NCI-H1694 treated with DMSO at 0.1 percent for 48 hours (cell line): ENCODE data around the gene CSPG4.
"Not testable (repeated sequence)": the region's sequence is repeated elsewhere in the genome, so short reads cannot be mapped to it uniquely, and the experiment has no call there.

ENCODE experiments used
- DNase-seq: peaks from one replicate; lab custom pipeline; 2025; lab: John Stamatoyannopoulos, UW

Gene CSPG4

DNA sequence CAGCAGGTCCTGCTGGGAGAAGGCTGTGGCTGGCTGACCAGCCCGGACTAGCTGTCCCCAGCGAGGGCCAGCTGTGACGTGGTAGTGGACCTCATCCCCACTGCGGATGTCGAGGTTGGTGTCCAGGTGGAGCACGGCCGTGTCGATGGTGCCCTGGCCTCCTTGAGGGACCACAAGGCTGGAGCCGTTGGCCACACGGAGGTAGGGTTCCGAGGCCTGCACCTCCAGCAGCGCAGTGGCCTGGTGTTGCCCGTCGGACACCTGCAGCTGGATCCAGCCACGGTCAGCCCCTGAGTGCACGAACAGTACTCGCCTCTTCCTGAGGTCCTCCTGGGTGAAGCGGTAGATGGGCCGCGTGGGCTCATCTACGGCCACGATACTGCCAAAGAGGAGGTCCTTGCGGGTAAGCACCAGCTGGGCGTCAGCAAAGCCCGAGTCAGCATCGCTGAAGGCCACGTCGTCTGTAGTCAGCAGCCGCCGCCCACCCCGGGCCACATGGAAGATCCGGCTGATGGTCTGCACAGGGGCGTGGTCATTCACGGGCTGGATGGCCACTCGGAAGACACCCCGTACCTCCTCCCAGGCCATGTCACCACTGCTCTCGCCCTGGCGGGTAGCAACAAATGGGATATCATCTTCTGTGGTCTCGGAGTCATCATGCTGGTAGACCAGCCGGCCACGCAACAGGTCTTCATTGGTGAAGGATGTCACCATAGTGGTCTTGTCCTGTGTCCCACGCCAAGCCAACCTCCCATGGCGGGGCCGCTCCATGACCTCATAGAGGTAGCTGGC lies 25.0 kb downstream of the CSPG4 start:
- no peak for DNase-seq

DNA sequence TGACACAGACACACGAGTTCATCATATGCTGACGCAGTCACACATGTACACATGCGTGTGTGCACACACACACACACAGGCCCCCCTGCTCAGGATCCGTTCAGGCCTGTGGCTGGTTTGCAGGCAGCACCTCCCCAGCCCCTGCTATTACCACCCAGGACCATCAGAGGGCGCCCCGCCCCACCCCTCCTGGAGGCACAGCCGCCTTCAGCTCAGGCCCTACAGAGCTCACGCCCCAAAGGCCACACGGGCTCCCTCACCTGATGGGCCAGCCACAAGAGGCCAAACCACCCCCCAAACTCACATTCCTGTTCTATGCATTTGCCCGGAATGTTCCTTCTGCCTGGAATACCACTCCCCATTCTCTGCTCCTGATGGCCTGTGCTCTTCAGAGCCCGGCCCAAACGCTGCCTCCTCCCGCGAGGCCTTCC lies 26.4 kb downstream of the CSPG4 start:
- peak; percentile 43 for DNase-seq

DNA sequence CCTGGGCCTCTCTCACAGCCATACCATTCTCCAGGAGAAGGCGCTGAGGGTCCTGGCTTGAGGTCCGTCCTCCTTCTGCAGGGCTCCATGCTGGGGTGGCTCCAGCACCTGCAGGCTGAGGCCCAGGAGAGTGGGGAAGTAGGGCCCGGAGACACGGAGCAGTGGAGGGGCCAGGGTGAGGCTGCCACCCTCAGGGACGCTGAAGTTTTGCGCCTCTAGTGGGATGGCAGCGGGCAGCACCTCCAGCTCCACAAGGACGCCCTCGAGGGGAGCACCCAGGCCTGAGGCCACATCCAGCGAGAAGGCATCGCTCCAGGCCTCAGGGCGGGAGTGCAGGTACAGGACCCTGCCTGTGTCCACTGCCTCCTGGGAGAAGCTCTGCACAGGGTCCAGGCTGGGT lies 27.5 kb downstream of the CSPG4 start:
- DNase-seq = no peak

DNA sequence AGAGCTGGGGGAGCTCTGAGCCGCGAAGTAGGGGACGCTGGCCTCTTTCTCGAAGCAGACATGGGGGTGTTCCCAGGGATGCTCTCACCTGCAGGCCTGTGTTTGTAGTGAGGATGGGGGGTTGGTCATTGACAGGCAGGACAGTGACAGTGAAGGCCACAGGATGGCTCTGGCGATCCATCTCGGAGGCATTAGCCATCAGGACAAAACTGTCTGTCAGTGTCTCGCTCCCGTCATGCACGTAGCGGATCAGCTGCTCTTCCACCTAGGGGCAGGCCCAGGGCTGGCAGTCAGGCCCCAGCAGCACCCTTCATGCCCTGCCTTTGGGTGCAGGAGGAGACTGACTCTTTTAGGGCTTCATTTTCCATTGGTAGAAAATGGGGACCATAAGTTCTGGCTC lies 28.0 kb downstream of the CSPG4 start:
- DNase-seq = no peak

- peak; percentile 53 for DNase-seq
Observed at GRCh38 chr15:75683646-75684312, 28.9 kb downstream of the CSPG4 start.

- DNase-seq = no peak
Observed at GRCh38 chr15:75682181-75683135, 30.2 kb downstream of the CSPG4 start.

DNA sequence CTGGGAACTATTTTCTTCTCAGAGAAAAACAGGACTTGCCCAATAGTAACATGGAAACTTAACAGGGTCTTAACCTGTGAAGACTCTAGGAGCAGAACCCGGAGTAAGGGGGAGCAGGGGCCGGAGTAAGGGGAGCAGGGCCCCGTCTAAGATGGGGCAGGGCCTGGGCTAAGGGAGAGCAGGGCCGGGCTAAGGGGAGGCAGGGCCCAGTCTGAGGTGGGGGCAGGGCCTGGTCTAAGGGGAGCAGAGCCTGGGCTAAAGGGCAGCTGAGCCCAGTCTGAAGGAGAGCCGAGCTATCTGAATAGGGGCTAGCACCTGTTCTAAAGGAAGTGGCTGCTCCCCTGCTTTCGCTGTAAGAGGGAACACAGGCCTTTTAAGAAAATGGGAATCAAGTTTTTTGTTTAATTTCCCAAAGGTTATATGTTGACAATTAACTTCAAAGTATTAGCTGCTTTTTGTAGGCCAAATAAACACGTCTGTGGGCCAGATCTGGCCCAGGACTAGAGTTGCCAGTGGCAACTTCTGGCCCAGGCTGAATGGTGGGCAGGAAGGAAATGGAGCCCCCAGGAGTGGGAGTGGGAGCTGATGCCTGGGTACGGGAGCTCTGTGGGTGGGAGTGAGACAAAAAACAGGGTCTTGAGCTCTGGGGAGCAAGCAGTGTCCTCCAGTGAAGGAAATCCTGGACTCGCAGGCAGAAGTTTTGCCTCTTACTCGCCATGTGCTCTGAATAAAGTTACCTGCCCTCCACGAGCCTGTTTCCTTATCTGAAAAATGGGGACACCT lies 32.5 kb downstream of the CSPG4 start:
- no peak for DNase-seq

DNA sequence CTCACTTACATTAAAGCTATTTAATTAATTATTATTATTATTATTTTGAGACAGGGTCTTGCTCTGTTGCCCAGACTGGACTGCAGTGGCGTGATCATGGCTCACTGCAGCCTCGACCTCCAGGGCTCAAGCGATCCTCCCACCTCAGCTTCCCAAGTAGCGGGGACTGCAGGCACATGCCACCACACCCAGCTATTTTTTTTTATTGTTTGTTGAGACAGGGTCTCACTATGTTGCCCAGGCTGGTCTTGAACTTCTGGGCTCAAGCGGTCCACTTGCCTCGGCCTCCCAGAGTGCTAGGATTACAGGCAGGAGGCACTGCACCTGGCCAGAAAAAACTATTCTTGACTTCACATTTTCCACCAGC lies 34.3 kb downstream of the CSPG4 start:
- not testable (repeated sequence) for DNase-seq

GRCh38 chr15:75677465-75678323 lies 35.0 kb downstream of the CSPG4 start:
- no peak for DNase-seq

GRCh38 chr15:75676688-75677464 lies 35.8 kb downstream of the CSPG4 start:
- DNase-seq = no peak

- DNase-seq = no peak
Observed at GRCh38 chr15:75675579-75676404, 36.9 kb downstream of the CSPG4 start.

DNA sequence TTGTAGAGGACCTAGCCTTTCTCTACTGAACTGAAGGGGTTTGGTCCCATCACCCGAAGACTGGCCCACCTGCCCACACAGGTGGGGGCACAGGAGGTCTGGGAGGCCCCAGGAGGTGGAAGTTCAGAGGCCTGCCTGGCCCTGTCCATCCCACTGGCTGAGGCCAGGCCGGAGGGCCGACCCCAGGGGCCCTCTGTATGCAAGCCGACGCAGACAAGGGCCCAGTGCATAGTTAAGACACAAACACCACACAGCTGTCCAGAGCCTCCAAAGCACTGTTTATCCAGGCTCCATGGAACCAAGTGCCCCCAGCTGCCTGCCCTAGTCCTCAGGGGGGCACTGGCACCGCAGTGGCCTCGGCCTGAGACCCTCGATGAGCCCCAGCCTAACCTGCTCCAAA lies 38.3 kb downstream of the CSPG4 start:
- DNase-seq = no peak

DNA sequence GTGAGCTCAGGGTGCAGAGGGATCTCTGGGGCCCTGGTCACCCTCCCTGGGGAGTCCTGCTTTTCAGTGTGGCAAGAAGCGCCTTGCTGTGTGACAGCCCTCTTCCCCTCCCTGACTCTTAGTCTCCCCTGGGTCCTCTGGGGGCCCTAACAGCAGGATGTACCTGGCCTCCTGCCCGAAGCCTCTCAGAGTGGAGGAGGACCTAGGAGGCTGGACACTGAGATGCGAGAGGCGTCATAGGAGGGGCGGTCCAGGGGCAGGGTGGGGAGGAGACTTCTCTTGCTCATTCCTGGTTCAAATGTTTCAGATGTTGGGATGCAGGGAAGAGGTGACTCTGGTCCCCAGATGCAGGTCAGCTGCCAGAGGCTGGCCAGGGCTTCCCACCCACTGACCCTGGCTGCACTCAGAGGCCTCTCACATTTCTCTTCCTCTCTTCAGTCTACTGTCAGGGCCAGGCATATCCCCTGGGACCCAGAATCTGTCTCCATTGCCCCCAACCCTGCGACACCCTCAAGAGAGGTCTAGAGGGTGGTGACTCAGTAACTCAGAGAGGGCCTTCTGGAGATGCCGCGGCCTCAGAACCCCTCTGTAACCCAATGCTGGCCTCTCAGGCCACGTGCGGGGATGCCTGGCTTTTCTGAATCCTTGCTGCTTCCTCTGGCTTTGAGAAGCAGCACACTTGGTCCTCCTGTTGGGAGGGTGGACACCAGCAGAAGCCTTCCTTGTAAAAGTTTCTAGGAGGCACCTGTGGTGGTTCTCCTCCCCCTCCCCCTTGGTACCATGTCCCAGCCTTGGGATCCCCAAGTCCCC lies 39.0 kb downstream of the CSPG4 start:
- no peak for DNase-seq

GRCh38 chr15:75672646-75673425 lies 39.8 kb downstream of the CSPG4 start:
- DNase-seq = no peak

- no peak for DNase-seq
Observed at GRCh38 chr15:75671730-75672602, 40.7 kb downstream of the CSPG4 start.

DNA sequence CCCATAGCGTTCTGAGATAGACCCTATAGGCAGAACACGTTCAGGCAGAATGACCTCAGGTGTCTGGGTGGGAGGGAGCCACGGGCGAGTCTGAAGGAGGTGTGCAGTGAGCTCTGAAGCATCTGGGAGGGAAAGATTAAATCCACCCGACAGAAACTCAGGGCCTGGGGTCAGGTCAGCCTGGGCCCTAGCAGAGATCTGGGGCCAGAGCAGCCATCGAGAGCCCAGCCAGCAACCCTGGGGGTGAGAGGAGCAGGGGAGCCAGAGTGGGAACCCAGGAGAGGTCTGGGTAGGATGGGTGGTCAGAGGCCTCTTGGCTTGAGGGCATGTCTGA lies 42.8 kb downstream of the CSPG4 start:
- DNase-seq = no peak
